Measurements from ENCODE around the gene NDUFA8. TPM values are rescaled to one million over a fixed set of nuclear protein-coding genes. Genes with fewer than 3 reads are reported as not detected.

Gene NDUFA8
- polyA plus RNA-seq, 10 donors = 52.3 to 67.7 (median 56.4) TPM

- DNase-seq = no peak
Measured at GRCh38 chr9:122103985-122104384, 55.6 kb downstream of the NDUFA8 start.

- DNase-seq = no peak
Measured at GRCh38 chr9:122102156-122102555, 57.4 kb downstream of the NDUFA8 start.

GRCh38 chr9:122100756-122101155 lies 58.8 kb downstream of the NDUFA8 start:
- DNase-seq = no peak

- DNase-seq = peak; percentile 78 to 89 (median 89)
Measured at GRCh38 chr9:122099271-122099869, 60.2 kb downstream of the NDUFA8 start.

- DNase-seq = no peak
Measured at GRCh38 chr9:122097679-122098315, 61.8 kb downstream of the NDUFA8 start.

GRCh38 chr9:122096620-122097415 lies 62.8 kb downstream of the NDUFA8 start:
- no peak for DNase-seq

- peak in 2 of 3 donors; percentile 46 to 73 for DNase-seq
Measured at GRCh38 chr9:122095010-122095767, 64.4 kb downstream of the NDUFA8 start.

Other genes with a start within 250 kb of the NDUFA8 start
- 10 to 100 TPM; 13.3 to 32.0 (median 23.8) TPM for gene TTLL11, start 66.5 kb downstream of the NDUFA8 start, polyA plus RNA-seq (ENCODE audit: insufficient read length in 10 of 10)
- under 1 TPM in 4 of 10 donors, not detected in 6; 0.26 to 0.45 (median 0.37) TPM for gene MORN5, start 129 bp upstream of the NDUFA8 start, polyA plus RNA-seq (ENCODE audit: insufficient read length in 10 of 10)
- 1 to 10 TPM; 3.3 to 6.8 (median 4.7) TPM for gene LHX6, start 69.2 kb upstream of the NDUFA8 start, polyA plus RNA-seq (ENCODE audit: insufficient read length in 10 of 10)
- gene RBM18, start 105.1 kb upstream of the NDUFA8 start, polyA plus RNA-seq (ENCODE audit: insufficient read length in 10 of 10) = 10 to 100 TPM; 23.2 to 37.0 (median 29.3) TPM
- 10 to 100 TPM; 21.6 to 40.8 (median 27.7) TPM for gene MRRF, start 105.1 kb upstream of the NDUFA8 start, polyA plus RNA-seq (ENCODE audit: insufficient read length in 10 of 10)
- 10 to 100 TPM in 1 of 10 donors, 1 to 10 TPM in 9; 2.9 to 14.3 (median 5.5) TPM for gene PTGS1, start 211.2 kb upstream of the NDUFA8 start, polyA plus RNA-seq (ENCODE audit: insufficient read length in 10 of 10)